ENCODE data around the gene DNAJB6. TPM values are rescaled to one million over a fixed set of nuclear protein-coding genes. Genes with fewer than 3 reads are reported as not detected.

The DNAJB6 gene
- total and polyA plus RNA-seq, 2 donors (not counting 3 experiments of a cell fraction or from before 2014, with no cell fraction given) = 69.6 to 135 TPM

- no peak overlapping the region for H3K4me3 ChIP-seq (replicated peaks in 1 of 3; ENCODE audit: insufficient read depth in 1 of 3, low read depth in 1 of 3, low read length in 3 of 3)
- H3K9ac ChIP-seq (replicated peaks; ENCODE audit: extremely low read depth, insufficient read depth, low read length) = no peak overlapping the region
- peaks cover 8% of the 10 kb centered on the region for H3K4me1 ChIP-seq (ENCODE audit: control insufficient read depth, extremely low read depth, insufficient read depth, low read length)
- H2AFZ ChIP-seq (ENCODE audit: low read depth, low read length) = no peak overlapping the region
- H3K36me3 ChIP-seq (ENCODE audit: control insufficient read depth in 2 of 2, extremely low read depth in 1 of 2, insufficient read depth in 2 of 2, low read length in 2 of 2) = peaks cover 21 to 30% of the 10 kb centered on the region in 2 experiments
- H3K27me3 ChIP-seq (ENCODE audit: control insufficient read depth in 2 of 2, insufficient read depth in 2 of 2, low read length in 2 of 2) = no peaks in the 10 kb centered on the region
- peaks cover 68% of the 10 kb centered on the region for H3K79me2 ChIP-seq (ENCODE audit: control insufficient read depth, insufficient read depth, low read length)
- DNase-seq (ENCODE audit: low read depth, low spot score) (peak; percentile 49), FAIRE-seq (peak; percentile 76)
- H3K27ac ChIP-seq (ENCODE audit: insufficient read depth, low read depth, low read length) = no peak overlapping the region
- no TSS peak for BruUV-seq (replicated peaks)
- H4K20me1 ChIP-seq (replicated peaks; ENCODE audit: control insufficient read depth, extremely low read depth, insufficient read depth, low read length) = peaks cover 5% of the 10 kb centered on the region
- intact Hi-C loops (cut with micrococcal nuclease) = no loop called here
- POLR2A ChIA-PET = no interaction called here
- H3K9me1 ChIP-seq (replicated peaks; ENCODE audit: control insufficient read depth, extremely low read depth, insufficient read depth, low read length) = no peaks in the 10 kb centered on the region
- no peak overlapping the region for H3K4me2 ChIP-seq (ENCODE audit: insufficient read depth, low read length)
- dilution Hi-C loops (cut with MboI; ENCODE audit: extremely low pct_ligation_motif_present, low sequenced_read_pairs) = no loop called here
- no peak for TF ChIP-seq MAX (IDR thresholded peaks at IDR 0.05; ENCODE audit: insufficient read depth, insufficient read length)
- TF ChIP-seq EZH2 (IDR thresholded peaks at IDR 0.05; ENCODE audit: borderline replicate concordance, low read depth, low read length, severe bottlenecking) = no peak
- no peak for TF ChIP-seq MYC (IDR thresholded peaks at IDR 0.05; ENCODE audit: low read depth, low read length)
- no peaks in the 10 kb centered on the region for H3K9me3 ChIP-seq (replicated peaks; ENCODE audit: control insufficient read depth, insufficient read depth, low read length)
- CTCF ChIA-PET = interaction anchor here (1.2 to 1.5 kb wide), 3 partner anchors 10 to 16 kb away, joined by 3 to 4 read pairs (median 3); no protein-coding TSS in a partner anchor
Measured at GRCh38 chr7:157370742-157371141, 33.9 kb downstream of the DNAJB6 start.

- Histone ChIP-seq H2AFZ (ENCODE audit: low read depth, low read length) (no peak overlapping the region), H4K20me1 (replicated peaks; ENCODE audit: control insufficient read depth, extremely low read depth, insufficient read depth, low read length) (peaks cover 5% of the 10 kb centered on the region), H3K27ac (ENCODE audit: insufficient read depth, low read depth, low read length) (no peak overlapping the region), H3K9ac (replicated peaks; ENCODE audit: extremely low read depth, insufficient read depth, low read length) (no peak overlapping the region), H3K79me2 (ENCODE audit: control insufficient read depth, insufficient read depth, low read length) (peaks cover 67% of the 10 kb centered on the region), H3K9me3 (replicated peaks; ENCODE audit: control insufficient read depth, insufficient read depth, low read length) (no peaks in the 10 kb centered on the region), H3K27me3 (ENCODE audit: control insufficient read depth in 2 of 2, insufficient read depth in 2 of 2, low read length in 2 of 2) (no peaks in the 10 kb centered on the region), H3K36me3 (ENCODE audit: control insufficient read depth in 2 of 2, extremely low read depth in 1 of 2, insufficient read depth in 2 of 2, low read length in 2 of 2) (peaks cover 20 to 30% of the 10 kb centered on the region in 2 experiments), H3K4me2 (ENCODE audit: insufficient read depth, low read length) (no peak overlapping the region), H3K4me3 (replicated peaks in 1 of 3; ENCODE audit: insufficient read depth in 1 of 3, low read depth in 1 of 3, low read length in 3 of 3) (no peak overlapping the region), H3K4me1 (ENCODE audit: control insufficient read depth, extremely low read depth, insufficient read depth, low read length) (peaks cover 8% of the 10 kb centered on the region), H3K9me1 (replicated peaks; ENCODE audit: control insufficient read depth, extremely low read depth, insufficient read depth, low read length) (no peaks in the 10 kb centered on the region)
- dilution Hi-C loops (cut with MboI; ENCODE audit: extremely low pct_ligation_motif_present, low sequenced_read_pairs) (no loop called here), intact Hi-C loops (cut with micrococcal nuclease) (no loop called here)
- POLR2A ChIA-PET = no interaction called here
- CTCF ChIA-PET = interaction anchor here (1.2 to 1.5 kb wide), 3 partner anchors 9 to 16 kb away, joined by 3 to 4 read pairs (median 3); no protein-coding TSS in a partner anchor
- TF ChIP-seq CTCF (IDR thresholded peaks at IDR 0.05; ENCODE audit: extremely low read depth in 1 of 2, insufficient read depth in 1 of 2, low read depth in 1 of 2, low read length in 2 of 2) (no peak), MYC (IDR thresholded peaks at IDR 0.05; ENCODE audit: low read depth, low read length) (no peak), GATA2 (IDR thresholded peaks at IDR 0.05; ENCODE audit: insufficient read depth, insufficient read length, low read depth, low read length) (no peak), JUN (IDR thresholded peaks at IDR 0.05; ENCODE audit: borderline replicate concordance, insufficient read depth, insufficient read length, low read depth) (no peak), MAX (IDR thresholded peaks at IDR 0.05; ENCODE audit: insufficient read depth, insufficient read length) (no peak), POLR2A (IDR thresholded peaks at IDR 0.05; ENCODE audit: low read depth, low read length) (no peak), FOS (IDR thresholded peaks at IDR 0.05; ENCODE audit: borderline replicate concordance, insufficient read depth, low read length) (no peak), EZH2 (IDR thresholded peaks at IDR 0.05; ENCODE audit: borderline replicate concordance, low read depth, low read length, severe bottlenecking) (no peak), POLR2AphosphoS5 (IDR thresholded peaks at IDR 0.05; ENCODE audit: insufficient read depth, low read depth, low read length) (no peak)
- BruUV-seq (replicated peaks) = no TSS peak
- no peak for FAIRE-seq
- DNase-seq (ENCODE audit: low read depth, low spot score) = no peak
Measured at GRCh38 chr7:157371296-157371695, 34.5 kb downstream of the DNAJB6 start.
